22Rv1 (cell line): ENCODE measurements around the gene SLC2A13.

Experiments
- H3K27ac ChIP-seq: fragments of 450-650 bp; 2 replicates; pipeline ENCODE4 v1.5.1; 2017
- ZFX ChIP-seq: fragments of 450-650 bp; IDR thresholded peaks from 2 replicates; pipeline ENCODE4 v1.6.1; 2017; ENCODE audit warnings: antibody characterized with exemption, borderline replicate concordance
- TF ChIP-seq, protein P1 (sequence below): fragments of 450-650 bp; IDR thresholded peaks from 2 replicates; pipeline ENCODE4 v1.5.1; 2017; ENCODE audit warnings: mild to moderate bottlenecking

Gene SLC2A13

GRCh38 chr12:39886106-39886505, 219.8 kb downstream of the SLC2A13 start:
- no peak overlapping the region for H3K27ac ChIP-seq
- TF ChIP-seq, protein P1, sequence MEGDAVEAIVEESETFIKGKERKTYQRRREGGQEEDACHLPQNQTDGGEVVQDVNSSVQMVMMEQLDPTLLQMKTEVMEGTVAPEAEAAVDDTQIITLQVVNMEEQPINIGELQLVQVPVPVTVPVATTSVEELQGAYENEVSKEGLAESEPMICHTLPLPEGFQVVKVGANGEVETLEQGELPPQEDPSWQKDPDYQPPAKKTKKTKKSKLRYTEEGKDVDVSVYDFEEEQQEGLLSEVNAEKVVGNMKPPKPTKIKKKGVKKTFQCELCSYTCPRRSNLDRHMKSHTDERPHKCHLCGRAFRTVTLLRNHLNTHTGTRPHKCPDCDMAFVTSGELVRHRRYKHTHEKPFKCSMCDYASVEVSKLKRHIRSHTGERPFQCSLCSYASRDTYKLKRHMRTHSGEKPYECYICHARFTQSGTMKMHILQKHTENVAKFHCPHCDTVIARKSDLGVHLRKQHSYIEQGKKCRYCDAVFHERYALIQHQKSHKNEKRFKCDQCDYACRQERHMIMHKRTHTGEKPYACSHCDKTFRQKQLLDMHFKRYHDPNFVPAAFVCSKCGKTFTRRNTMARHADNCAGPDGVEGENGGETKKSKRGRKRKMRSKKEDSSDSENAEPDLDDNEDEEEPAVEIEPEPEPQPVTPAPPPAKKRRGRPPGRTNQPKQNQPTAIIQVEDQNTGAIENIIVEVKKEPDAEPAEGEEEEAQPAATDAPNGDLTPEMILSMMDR, result no peak

DNA sequence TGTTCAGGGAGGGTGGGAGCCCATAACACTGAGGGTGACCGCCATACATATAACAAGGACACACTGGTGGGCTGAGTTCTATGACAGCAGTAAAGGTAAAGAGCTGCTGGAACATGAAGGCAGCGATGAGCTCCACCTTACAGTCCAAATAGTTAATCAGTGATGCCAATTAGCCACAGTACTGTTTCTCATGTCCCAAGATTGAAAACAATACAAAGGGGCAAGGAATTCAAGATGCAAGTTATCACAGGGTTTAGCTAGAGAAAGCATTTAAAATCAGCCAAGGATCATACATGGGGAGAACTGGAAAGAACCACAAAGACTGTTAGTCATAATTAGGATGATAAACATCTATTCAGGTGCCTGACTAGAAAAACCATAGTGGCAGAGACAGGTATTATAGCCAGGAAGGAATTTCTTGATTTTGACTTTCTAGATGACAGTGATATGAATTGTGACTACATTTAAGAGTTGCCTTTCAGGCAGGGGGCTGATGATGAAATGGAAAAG, 221.2 kb downstream of the SLC2A13 start:
- TF ChIP-seq, protein P1, result no peak
- TF ChIP-seq ZFX, result no peak
- no peak overlapping the region for H3K27ac ChIP-seq

DNA sequence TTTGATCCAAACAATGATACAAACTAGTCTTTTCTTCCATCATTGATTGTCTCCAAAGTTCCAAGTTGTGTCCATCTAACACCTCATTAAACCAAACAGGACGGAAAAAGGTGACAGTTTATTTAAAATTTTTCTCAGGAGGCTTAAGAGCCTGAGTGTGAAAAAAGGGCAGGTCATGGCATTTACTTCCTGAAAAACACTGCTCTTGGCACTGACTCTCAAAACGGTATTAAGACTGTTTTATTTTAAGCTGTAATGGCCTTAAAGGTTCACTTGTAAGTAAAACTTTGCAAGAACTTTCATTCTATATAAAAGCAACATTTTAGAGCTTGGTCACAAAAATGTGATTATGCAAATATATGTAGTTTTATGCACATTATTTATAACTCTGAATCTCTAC, 222.5 kb downstream of the SLC2A13 start:
- no peak for TF ChIP-seq ZFX
- TF ChIP-seq, protein P1, result no peak
- no peak overlapping the region for H3K27ac ChIP-seq

DNA sequence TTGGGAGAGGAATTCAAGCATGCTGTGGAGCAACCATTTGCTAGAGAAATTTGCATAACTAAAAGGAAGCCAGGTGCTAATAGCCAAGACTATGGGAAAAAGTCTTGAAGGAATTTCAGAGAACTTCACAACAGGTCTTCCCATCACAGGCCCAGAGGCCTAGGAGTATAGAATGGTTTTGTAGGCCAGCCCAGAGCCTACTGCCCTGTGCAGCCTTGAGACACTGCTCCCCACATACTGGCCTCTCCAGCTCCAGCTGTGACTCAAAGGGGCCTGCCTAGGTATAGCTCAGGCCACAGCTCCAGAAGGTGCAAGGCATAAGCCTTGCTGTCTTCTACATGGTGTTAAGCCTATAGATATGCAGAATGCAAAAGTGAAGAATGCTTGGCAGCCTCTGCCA, 227.1 kb downstream of the SLC2A13 start:
- no peak for TF ChIP-seq ZFX
- TF ChIP-seq, protein P1, result no peak
- H3K27ac ChIP-seq, result no peak overlapping the region

DNA sequence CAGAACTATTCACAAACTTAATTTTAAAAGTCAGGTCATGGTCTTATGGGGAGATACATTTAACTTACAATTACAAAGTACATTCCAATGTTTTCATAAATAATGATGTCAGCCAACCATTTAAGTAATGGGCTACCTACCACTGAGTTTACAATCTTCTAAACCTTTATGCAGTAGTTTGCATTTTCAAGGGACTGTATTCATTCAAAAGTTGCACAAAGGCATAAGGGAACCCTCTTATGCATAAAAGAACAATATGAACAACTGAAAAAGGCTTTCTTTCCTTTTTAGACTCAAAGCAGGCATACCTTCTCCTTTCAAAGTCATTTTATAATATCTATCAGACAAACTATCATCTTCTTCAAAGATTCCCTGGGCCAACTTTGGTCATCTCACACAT, 230.2 kb downstream of the SLC2A13 start:
- TF ChIP-seq ZFX, result no peak
- TF ChIP-seq, protein P1, result no peak
- H3K27ac ChIP-seq, result no peak overlapping the region

- no peak for TF ChIP-seq ZFX
- TF ChIP-seq, protein P1, result no peak
- H3K27ac ChIP-seq, result no peak overlapping the region
Observed at GRCh38 chr12:39874785-39875184, 231.1 kb downstream of the SLC2A13 start.

DNA sequence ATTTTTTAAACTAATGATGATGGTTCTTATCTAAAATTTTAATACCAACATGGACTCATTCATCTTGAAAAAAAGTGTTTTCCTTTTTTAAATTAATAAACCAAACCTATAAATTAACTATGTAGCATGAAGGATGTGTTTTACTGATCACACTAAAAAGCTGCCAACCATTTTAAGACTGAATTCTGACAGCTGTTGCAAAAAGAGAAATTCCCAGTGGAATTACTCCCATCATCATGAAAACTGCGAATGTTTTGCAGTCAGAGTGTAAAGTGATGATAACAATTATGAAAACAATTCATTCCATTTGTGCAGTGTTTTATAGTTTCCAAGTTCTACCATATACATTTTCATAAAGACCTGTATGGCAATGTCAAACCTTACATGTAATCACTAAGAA, 232.8 kb downstream of the SLC2A13 start:
- TF ChIP-seq ZFX, result no peak
- TF ChIP-seq, protein P1, result no peak

More for the DNA sequence above, 232.8 kb downstream of the SLC2A13 start:
- no peak overlapping the region for H3K27ac ChIP-seq
